Measurements from ENCODE around the gene TLCD5. TPM values are rescaled to one million over a fixed set of nuclear protein-coding genes. Genes with fewer than 3 reads are reported as not detected.

Gene TLCD5
- total RNA-seq, 2 donors from 2014 or later: 0.62 to 1.3 TPM

- H3K9ac ChIP-seq (ENCODE audit: low read depth in 2 of 2, low read length in 2 of 2): no peak overlapping the region
- intact Hi-C loops (cut with DNase I): no loop called here
- no peaks in the 10 kb centered on the region for H3K27me3 ChIP-seq
- peaks cover 7% of the 10 kb centered on the region for H3K4me1 ChIP-seq
- no peak for TF ChIP-seq CTCF (IDR thresholded peaks at IDR 0.05)
- H3K36me3 ChIP-seq: no peaks in the 10 kb centered on the region
- no peak overlapping the region for H3K27ac ChIP-seq
- peak; percentile 40 for DNase-seq
- H3K9me3 ChIP-seq: no peaks in the 10 kb centered on the region
- no peak overlapping the region for H3K4me3 ChIP-seq
Measured at GRCh38 chr11:120352405-120352804, 27.3 kb downstream of the TLCD5 start.

- H3K4me1 ChIP-seq: peaks cover 4% of the 10 kb centered on the region
- H3K9ac ChIP-seq (ENCODE audit: low read depth in 2 of 2, low read length in 2 of 2): no peak overlapping the region
- no peak for DNase-seq
- H3K9me3 ChIP-seq: no peaks in the 10 kb centered on the region
- H3K36me3 ChIP-seq: no peaks in the 10 kb centered on the region
- no peaks in the 10 kb centered on the region for H3K27me3 ChIP-seq
- H3K27ac ChIP-seq: no peak overlapping the region
- intact Hi-C loops (cut with DNase I): no loop called here
- no peak overlapping the region for H3K4me3 ChIP-seq
- TF ChIP-seq CTCF (IDR thresholded peaks at IDR 0.05): no peak
Measured at GRCh38 chr11:120354068-120354467, 29.0 kb downstream of the TLCD5 start.

- DNase-seq: no peak
- Histone ChIP-seq H3K9me3 (no peaks in the 10 kb centered on the region), H3K4me1 (peaks cover 4% of the 10 kb centered on the region), H3K4me3 (no peak overlapping the region), H3K9ac (ENCODE audit: low read depth in 2 of 2, low read length in 2 of 2) (no peak overlapping the region), H3K36me3 (no peaks in the 10 kb centered on the region), H3K27me3 (no peaks in the 10 kb centered on the region), H3K27ac (no peak overlapping the region)
- TF ChIP-seq CTCF (IDR thresholded peaks at IDR 0.05): no peak
- intact Hi-C loops (cut with DNase I): no loop called here
Measured at GRCh38 chr11:120354779-120355178, 29.7 kb downstream of the TLCD5 start.

- Histone ChIP-seq H3K4me1 (no peaks in the 10 kb centered on the region), H3K27me3 (no peaks in the 10 kb centered on the region), H3K9me3 (no peaks in the 10 kb centered on the region), H3K27ac (no peak overlapping the region), H3K36me3 (no peaks in the 10 kb centered on the region), H3K4me3 (no peak overlapping the region), H3K9ac (ENCODE audit: low read depth in 2 of 2, low read length in 2 of 2) (no peak overlapping the region)
- DNase-seq: no peak
- intact Hi-C loops (cut with DNase I): no loop called here
- no peak for TF ChIP-seq CTCF (IDR thresholded peaks at IDR 0.05)
Measured at GRCh38 chr11:120357620-120358019, 32.5 kb downstream of the TLCD5 start.

- no peak for TF ChIP-seq CTCF (IDR thresholded peaks at IDR 0.05)
- Histone ChIP-seq H3K27me3 (no peaks in the 10 kb centered on the region), H3K4me3 (no peak overlapping the region), H3K27ac (no peak overlapping the region), H3K36me3 (no peaks in the 10 kb centered on the region), H3K4me1 (no peaks in the 10 kb centered on the region), H3K9ac (ENCODE audit: low read depth in 2 of 2, low read length in 2 of 2) (no peak overlapping the region), H3K9me3 (no peaks in the 10 kb centered on the region)
- intact Hi-C loops (cut with DNase I): no loop called here
- DNase-seq: no peak
Measured at GRCh38 chr11:120358729-120359128, 33.6 kb downstream of the TLCD5 start.

GRCh38 chr11:120363436-120363835 is 38.3 kb downstream of the TLCD5 start:
- DNase-seq: no peak
- no peak overlapping the region for H3K4me3 ChIP-seq
- no peaks in the 10 kb centered on the region for H3K36me3 ChIP-seq
- no peak overlapping the region for H3K9ac ChIP-seq (ENCODE audit: low read depth in 2 of 2, low read length in 2 of 2)
- intact Hi-C loops (cut with DNase I): no loop called here
- no peaks in the 10 kb centered on the region for H3K27me3 ChIP-seq
- H3K9me3 ChIP-seq: no peaks in the 10 kb centered on the region
- no peak overlapping the region for H3K27ac ChIP-seq
- TF ChIP-seq CTCF (IDR thresholded peaks at IDR 0.05): no peak
- H3K4me1 ChIP-seq: no peaks in the 10 kb centered on the region
